Cardiac muscle cell (in vitro differentiated cells and primary cell): ENCODE data around the gene ALDH6A1. TPM values are rescaled to one million over a fixed set of nuclear protein-coding genes. Genes with fewer than 3 reads are reported as not detected.
A peak's percentile ranks its signal among the peaks of the same experiment; 100 is the strongest.
"Not testable (repeated sequence)": the region's sequence is repeated elsewhere in the genome, so short reads cannot be mapped to it uniquely, and the experiment has no call there.

Experiments
- DNase-seq, 2 donors: peaks; one replicate each; pipeline versions ENCODE4 v3.0.0 to v3.0.0-alpha.2; 2010 to 2017; ENCODE audit warnings: low read depth in 1 of 2, low spot score in 1 of 2
- H3K27ac ChIP-seq: fragments of 200-600 bp; sonication (generic); 2 replicates; pipeline ENCODE4 v1.5.1; 2016
- H3K27me3 ChIP-seq: fragments of 200-600 bp; sonication (generic); 2 replicates; pipeline ENCODE4 v1.6.0; 2016; ENCODE audit warnings: control low read depth
- H3K36me3 ChIP-seq: fragments of 200-600 bp; sonication (generic); 2 replicates; pipeline ENCODE4 v1.5.1; 2016; ENCODE audit warnings: control low read depth
- H3K4me1 ChIP-seq: fragments of 200-600 bp; sonication (generic); 2 replicates; pipeline ENCODE4 v1.8.1; 2017; ENCODE audit warnings: low read depth, mild to moderate bottlenecking, mixed run types
- H3K4me3 ChIP-seq: fragments of 200-600 bp; sonication (generic); 2 replicates; pipeline ENCODE4 v1.5.1; 2016; ENCODE audit warnings: mild to moderate bottlenecking
- H3K9me3 ChIP-seq: fragments of 200-600 bp; sonication (generic); 2 replicates; pipeline ENCODE4 v1.5.1; 2017; ENCODE audit warnings: low read depth, mild to moderate bottlenecking, control low read depth
- CTCF ChIP-seq: IDR thresholded peaks from 2 replicates; pipeline ENCODE4 v1.5.1; 2012; ENCODE audit warnings: low read depth, mild to moderate bottlenecking, low read length
- polyA plus RNA-seq: library from polyadenylated mRNA; unstranded; fragments of >200 nt; fragmentation: Nextera tagmentation; extraction: Ambion mirVana; gene quantifications from 2 replicates; pipeline ENCODE4 v1.2.1, GENCODE V29; 2016
- total RNA-seq: library from RNA; depleted of rRNA; stranded (reverse); fragments of >200 nt; gene quantifications from 2 replicates; pipeline ENCODE4 v1.2.3, GENCODE V29; 2016

ALDH6A1 gene
- total RNA-seq (43.0 and 55.5 TPM in 2 replicates), polyA plus RNA-seq (53.7 and 95.8 TPM in 2 replicates)

DNA sequence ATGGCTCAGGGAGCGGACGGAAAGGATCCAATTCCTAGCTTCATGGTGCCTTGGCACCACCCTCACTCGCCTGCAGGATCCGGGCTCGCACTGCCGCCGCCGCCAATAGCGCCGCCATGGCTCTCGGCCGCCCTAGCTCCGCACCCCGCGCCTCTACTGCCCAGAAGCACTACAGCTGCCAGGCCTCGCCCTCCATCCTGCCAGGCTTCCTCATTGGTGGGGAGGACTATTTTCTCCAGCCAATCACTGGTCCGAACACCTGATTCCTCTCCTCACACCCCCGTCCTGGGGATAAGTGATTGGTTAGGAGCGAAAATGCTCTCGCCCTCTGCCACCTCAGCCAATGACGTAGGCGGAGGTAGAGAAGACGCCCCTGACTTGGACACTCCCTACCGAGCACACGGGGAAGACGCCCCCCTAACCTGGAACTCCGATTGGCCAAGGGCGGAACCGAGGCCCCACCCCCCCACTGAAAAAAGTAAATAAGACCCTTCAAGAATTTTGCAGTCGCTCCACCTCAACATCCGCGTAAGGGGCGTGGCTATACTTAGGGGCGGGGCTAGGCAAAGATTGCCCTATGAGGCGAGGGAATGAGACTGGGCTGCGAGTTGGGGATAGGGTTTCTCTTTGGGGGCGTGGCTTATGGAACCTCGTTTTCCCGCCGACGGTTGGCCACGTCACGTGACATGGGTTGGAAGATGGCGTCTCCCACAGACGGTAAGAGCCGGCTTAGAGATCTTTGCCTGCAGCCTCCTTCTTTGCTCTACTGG lies at the start of gene ALDH6A1, which contains the start of gene LIN52:
ALDH6A1 (minus strand) TSS at position 177 of the 770 bp plus-strand sequence; CDS start at position 118, 59 bp downstream.
LIN52 (plus strand) TSS at position 680 of the 770 bp plus-strand sequence; CDS start at position 699, 19 bp downstream.
- H3K27ac ChIP-seq = peak within 1 kb of the TSS; percentile 91

DNA sequence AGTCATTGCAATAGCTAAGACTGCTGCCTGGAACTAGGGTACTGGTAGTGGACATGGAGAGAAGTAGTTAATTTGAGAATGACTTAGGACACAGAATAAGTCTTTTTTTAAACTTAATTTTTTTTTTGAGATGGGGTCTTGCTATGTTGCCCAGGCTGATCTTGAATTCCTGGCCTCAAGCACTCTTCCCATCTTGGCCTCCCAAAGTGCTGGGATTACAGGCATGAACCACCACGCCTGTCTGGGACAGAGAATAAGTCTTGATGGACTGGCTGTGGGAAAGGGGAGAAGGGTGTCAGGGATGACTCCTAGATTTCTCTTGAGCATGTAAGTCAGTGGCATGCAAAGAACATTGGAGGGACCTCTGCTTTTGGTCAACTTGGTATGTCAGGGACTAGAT lies 43.4 kb upstream of the ALDH6A1 start:
- DNase-seq = no peak
- no peaks in the 10 kb centered on the region for H3K36me3 ChIP-seq
- no peak overlapping the region for H3K4me3 ChIP-seq
- no peaks in the 10 kb centered on the region for H3K4me1 ChIP-seq
- H3K9me3 ChIP-seq = no peaks in the 10 kb centered on the region
- TF ChIP-seq CTCF = no peak
- no peak overlapping the region for H3K27ac ChIP-seq
- H3K27me3 ChIP-seq = no peaks in the 10 kb centered on the region

More for the DNA sequence above, at the start of gene ALDH6A1, which contains the start of gene LIN52:
- H3K36me3 ChIP-seq = no peaks in the 10 kb centered on the region
- no peaks in the 10 kb centered on the region for H3K4me1 ChIP-seq
- H3K9me3 ChIP-seq = no peaks in the 10 kb centered on the region
- TF ChIP-seq CTCF = no peak
- peak within 1 kb of the TSS; percentile 83 for H3K4me3 ChIP-seq
- no peaks in the 10 kb centered on the region for H3K27me3 ChIP-seq
- DNase-seq = peak; percentile 99 to 100

DNA sequence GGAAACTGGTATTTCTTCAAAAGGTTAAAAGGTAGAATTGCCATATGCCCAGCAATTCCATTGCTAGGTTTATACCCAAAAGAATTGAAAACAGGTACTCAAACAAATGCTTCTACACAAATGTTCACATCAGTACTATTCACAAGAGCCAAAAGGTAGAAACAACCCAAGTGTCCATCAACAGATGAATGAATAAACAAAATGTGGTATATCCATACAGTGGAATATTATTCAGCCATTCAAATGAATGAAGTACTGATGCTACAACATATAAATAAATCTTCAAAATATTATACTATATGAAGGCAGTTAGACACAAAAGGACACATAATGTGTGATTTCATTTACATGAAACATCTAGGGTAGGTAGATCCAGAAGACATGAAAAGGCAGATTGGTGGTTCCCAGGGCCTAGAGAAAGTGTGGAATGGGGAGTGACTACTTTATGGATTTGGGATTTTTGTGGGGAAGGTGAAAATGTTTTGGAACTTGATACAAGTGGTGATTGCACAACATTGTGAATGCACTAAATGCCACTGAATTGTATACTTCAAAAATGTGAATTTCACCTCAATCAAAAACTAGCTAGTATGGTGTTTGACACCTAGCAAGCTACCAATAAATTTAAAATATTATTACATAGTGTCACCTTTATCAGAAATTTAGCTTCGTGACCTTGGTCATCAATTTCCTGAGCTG lies 42.2 kb upstream of the ALDH6A1 start:
- Histone ChIP-seq H3K9me3 (no peaks in the 10 kb centered on the region), H3K4me1 (no peaks in the 10 kb centered on the region), H3K27ac (no peak overlapping the region), H3K4me3 (no peak overlapping the region), H3K36me3 (no peaks in the 10 kb centered on the region), H3K27me3 (no peaks in the 10 kb centered on the region)
- DNase-seq = no peak
- TF ChIP-seq CTCF = no peak

- DNase-seq, H3K27ac ChIP-seq, H3K27me3 ChIP-seq, H3K9me3 ChIP-seq, H3K4me1 ChIP-seq, H3K36me3 ChIP-seq, H3K4me3 ChIP-seq: not testable (repeated sequence)
Observed at GRCh38 chr14:74125487-74125886, 41.2 kb upstream of the ALDH6A1 start.

DNA sequence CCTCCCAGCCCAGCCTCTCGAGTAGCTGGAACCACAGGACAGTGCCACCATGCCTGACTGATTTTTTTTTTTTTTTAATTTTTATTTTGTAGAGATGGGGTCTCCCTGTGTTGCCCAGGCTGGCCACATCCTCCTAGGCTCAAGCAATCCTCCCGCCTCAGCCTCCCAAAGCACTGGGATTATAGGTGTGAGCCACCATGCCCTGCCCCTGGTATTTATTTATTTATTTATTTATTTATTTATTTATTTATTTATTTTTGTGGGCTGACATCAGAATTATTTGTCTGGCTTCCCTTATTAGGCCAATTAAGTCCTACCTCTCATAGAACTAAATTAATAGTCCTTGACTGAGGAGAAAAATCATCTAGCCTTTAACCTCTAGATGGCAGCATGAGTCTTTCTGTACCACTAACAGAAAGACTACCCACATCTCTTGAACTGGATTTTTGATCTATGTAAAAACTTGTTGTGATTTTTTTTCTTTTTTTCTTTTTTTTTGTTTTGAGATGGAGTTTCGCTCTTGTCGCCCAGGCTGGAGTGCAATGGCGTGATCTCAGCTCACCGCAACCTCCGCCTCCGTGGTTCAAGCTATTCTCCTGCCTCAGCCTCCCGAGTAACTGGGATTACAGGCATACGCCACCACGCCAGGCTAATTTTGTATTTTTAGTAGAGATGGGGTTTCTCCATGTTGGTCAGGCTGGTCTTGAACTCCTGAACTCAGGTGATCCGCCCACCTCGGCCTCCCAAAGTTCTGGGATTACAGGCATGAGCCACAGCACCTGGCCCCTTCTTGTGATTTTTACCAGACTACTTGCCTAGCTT lies 27.4 kb upstream of the ALDH6A1 start:
- H3K4me3 ChIP-seq, H3K9me3 ChIP-seq: not testable (repeated sequence)

More for the DNA sequence above, 27.4 kb upstream of the ALDH6A1 start:
- peak; percentile 70 to 77 for DNase-seq
- not testable (repeated sequence) for H3K27me3 ChIP-seq, H3K27ac ChIP-seq, H3K36me3 ChIP-seq, H3K4me1 ChIP-seq
- TF ChIP-seq CTCF = peak; percentile 56
